Measurements from ENCODE around the gene NALCN. TPM values are rescaled to one million over a fixed set of nuclear protein-coding genes. Genes with fewer than 3 reads are reported as not detected.

Gene NALCN
- polyA plus RNA-seq, 1 experiment = 2.2 TPM

DNA sequence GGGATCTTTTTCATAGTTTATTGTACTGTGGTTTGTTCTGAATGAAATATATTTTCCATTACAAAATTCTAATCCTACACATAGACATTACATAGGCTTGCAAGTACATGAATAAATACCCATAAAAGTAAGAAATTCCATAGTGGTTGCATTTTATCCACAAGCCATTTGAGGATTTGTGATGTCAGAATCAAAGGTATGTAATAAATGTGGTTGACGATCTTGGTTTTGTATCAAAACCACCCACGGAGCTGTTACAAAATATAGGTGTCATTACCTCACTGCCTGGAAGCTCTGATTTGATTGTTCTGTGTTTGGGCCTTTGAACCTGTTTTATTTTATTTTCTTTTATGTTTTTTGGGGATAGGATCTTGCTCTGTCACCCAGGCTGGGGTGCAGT is 125.1 kb downstream of the NALCN start:
- CTCF ChIA-PET = no interaction called here
- POLR2A ChIA-PET = no interaction called here
- TF ChIP-seq, protein P1, sequence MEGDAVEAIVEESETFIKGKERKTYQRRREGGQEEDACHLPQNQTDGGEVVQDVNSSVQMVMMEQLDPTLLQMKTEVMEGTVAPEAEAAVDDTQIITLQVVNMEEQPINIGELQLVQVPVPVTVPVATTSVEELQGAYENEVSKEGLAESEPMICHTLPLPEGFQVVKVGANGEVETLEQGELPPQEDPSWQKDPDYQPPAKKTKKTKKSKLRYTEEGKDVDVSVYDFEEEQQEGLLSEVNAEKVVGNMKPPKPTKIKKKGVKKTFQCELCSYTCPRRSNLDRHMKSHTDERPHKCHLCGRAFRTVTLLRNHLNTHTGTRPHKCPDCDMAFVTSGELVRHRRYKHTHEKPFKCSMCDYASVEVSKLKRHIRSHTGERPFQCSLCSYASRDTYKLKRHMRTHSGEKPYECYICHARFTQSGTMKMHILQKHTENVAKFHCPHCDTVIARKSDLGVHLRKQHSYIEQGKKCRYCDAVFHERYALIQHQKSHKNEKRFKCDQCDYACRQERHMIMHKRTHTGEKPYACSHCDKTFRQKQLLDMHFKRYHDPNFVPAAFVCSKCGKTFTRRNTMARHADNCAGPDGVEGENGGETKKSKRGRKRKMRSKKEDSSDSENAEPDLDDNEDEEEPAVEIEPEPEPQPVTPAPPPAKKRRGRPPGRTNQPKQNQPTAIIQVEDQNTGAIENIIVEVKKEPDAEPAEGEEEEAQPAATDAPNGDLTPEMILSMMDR (IDR thresholded peaks at IDR 0.05; ENCODE audit: low read depth, low read length) = no peak

DNA sequence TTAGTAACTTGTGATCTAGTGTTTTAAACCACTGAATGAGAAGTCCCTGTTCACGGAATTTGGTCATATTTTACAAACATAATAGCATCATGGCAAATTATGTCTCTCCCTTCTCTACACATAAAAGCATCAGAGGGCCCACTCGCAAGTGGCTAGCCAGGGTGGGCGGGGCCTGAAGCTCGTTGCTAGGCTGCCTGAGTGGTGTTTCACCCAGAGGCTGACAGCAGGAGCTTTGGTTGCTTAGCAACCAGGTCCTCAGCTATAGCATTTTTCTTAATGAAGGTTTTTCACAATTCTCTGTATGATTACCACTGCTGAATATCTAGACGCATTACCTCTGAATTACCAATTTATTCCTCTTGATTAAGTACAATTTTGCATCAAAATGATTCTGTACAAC is 126.5 kb downstream of the NALCN start:
- Histone ChIP-seq H3K27ac (ENCODE audit: low read depth, low read length) (no peak overlapping the region), H3K27me3 (ENCODE audit: control insufficient read depth, insufficient read depth, low read length) (no peaks in the 10 kb centered on the region), H3K9me3 (ENCODE audit: control insufficient read depth, insufficient read depth, low read length) (no peaks in the 10 kb centered on the region), H3K4me3 (ENCODE audit: low read depth, low read length) (no peak overlapping the region)
- TF ChIP-seq, protein P1 (IDR thresholded peaks at IDR 0.05; ENCODE audit: low read depth, low read length) = no peak
- CTCF ChIA-PET = no interaction called here
- POLR2A ChIA-PET = no interaction called here
- DNase-seq (ENCODE audit: low read depth, low spot score) = peak; percentile 13

More for the DNA sequence above, 125.1 kb downstream of the NALCN start:
- Histone ChIP-seq H3K27ac (ENCODE audit: low read depth, low read length) (no peak overlapping the region), H3K9me3 (ENCODE audit: control insufficient read depth, insufficient read depth, low read length) (peaks cover 2% of the 10 kb centered on the region; the same call in 1 of the 2 replicates), H3K27me3 (ENCODE audit: control insufficient read depth, insufficient read depth, low read length) (no peaks in the 10 kb centered on the region), H3K4me3 (ENCODE audit: low read depth, low read length) (no peak overlapping the region)
- DNase-seq (ENCODE audit: low read depth, low spot score) = no peak

DNA sequence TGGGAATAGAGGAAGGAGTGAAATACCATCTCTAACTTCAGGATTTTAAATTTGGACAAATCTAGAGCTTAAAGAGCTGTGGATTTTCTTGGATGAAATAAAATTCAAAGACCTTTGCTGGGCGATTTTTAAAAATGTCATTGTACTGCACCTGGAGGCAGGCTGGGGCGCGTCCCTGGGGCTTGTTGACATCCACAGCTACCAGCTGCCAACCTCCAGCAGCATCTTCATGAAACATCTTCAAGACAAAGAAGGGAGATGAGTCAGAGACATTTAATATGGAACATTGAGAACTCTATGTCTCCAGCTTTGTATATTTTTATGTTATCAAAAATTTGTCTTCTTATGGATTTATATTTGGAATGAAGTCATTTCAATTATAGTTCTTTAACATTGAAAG is 132.5 kb downstream of the NALCN start:
- CTCF ChIA-PET = no interaction called here
- H3K27ac ChIP-seq (ENCODE audit: low read depth, low read length) = no peak overlapping the region
- TF ChIP-seq, protein P1 (IDR thresholded peaks at IDR 0.05; ENCODE audit: low read depth, low read length) = no peak
- H3K27me3 ChIP-seq (ENCODE audit: control insufficient read depth, insufficient read depth, low read length) = no peaks in the 10 kb centered on the region
- H3K9me3 ChIP-seq (ENCODE audit: control insufficient read depth, insufficient read depth, low read length) = no peaks in the 10 kb centered on the region
- DNase-seq (ENCODE audit: low read depth, low spot score) = no peak
- H3K4me3 ChIP-seq (ENCODE audit: low read depth, low read length) = no peak overlapping the region
- POLR2A ChIA-PET = no interaction called here

DNA sequence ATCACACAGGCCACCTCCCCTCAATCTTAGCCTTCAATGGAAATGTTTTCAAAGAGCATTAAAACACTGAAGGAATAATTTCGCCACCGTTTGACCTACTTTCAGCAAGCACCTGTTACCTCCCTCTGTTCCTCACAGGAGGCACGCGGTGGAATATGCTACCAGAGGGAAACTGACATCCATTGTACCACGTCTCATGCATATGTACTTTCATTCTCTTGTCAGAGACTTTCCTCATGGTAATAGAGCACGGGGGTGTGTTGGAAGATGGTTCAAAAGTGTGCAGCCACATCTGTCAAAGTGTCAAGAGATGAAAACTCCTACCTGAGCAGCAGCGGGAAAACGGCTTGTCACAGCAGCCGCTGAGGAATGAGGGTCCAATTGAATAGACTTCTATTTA is 143.4 kb downstream of the NALCN start:
- TF ChIP-seq, protein P1 (IDR thresholded peaks at IDR 0.05; ENCODE audit: low read depth, low read length) = no peak
- Histone ChIP-seq H3K27ac (ENCODE audit: low read depth, low read length) (no peak overlapping the region), H3K4me3 (ENCODE audit: low read depth, low read length) (no peak overlapping the region), H3K27me3 (ENCODE audit: control insufficient read depth, insufficient read depth, low read length) (no peaks in the 10 kb centered on the region), H3K9me3 (ENCODE audit: control insufficient read depth, insufficient read depth, low read length) (no peaks in the 10 kb centered on the region)
- DNase-seq (ENCODE audit: low read depth, low spot score) = no peak
- ChIA-PET POLR2A (no interaction called here), CTCF (no interaction called here)

DNA sequence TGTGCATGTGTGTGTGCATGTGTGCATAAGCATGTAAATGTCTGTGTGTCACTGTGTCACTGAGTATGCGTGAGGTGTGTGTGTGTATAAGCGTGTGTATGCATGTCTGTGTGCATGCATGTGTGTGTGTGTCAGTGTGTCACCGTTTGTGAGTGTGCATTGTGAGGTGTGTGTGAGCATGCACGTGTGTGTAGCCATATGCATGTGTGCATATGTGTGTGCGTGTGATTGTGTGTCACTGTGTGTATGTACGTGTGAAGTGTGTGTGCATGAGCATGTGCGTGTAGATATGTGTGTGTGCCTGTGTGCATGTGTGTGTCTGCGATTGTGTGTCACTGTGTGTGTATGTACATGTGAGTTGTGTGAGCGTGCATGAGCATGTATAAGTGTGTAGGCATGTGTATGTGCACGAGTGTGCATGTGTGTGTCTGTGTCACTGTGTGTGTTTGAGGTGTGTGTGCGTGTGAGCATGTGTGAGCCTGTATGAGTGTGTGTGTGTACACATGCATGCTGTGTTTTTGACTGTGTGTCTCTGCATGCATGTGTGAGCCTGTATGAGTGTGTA is 144.5 kb downstream of the NALCN start:
- TF ChIP-seq, protein P1 (IDR thresholded peaks at IDR 0.05; ENCODE audit: low read depth, low read length) = no peak
- Histone ChIP-seq H3K4me3 (ENCODE audit: low read depth, low read length) (no peak overlapping the region), H3K27ac (ENCODE audit: low read depth, low read length) (no peak overlapping the region), H3K9me3 (ENCODE audit: control insufficient read depth, insufficient read depth, low read length) (no peaks in the 10 kb centered on the region), H3K27me3 (ENCODE audit: control insufficient read depth, insufficient read depth, low read length) (no peaks in the 10 kb centered on the region)
- POLR2A ChIA-PET = no interaction called here
- CTCF ChIA-PET = no interaction called here
- no peak for DNase-seq (ENCODE audit: low read depth, low spot score)

Data from AG04450 (cell line).